ENCODE data around the gene GLRX5.

GLRX5 gene

DNA sequence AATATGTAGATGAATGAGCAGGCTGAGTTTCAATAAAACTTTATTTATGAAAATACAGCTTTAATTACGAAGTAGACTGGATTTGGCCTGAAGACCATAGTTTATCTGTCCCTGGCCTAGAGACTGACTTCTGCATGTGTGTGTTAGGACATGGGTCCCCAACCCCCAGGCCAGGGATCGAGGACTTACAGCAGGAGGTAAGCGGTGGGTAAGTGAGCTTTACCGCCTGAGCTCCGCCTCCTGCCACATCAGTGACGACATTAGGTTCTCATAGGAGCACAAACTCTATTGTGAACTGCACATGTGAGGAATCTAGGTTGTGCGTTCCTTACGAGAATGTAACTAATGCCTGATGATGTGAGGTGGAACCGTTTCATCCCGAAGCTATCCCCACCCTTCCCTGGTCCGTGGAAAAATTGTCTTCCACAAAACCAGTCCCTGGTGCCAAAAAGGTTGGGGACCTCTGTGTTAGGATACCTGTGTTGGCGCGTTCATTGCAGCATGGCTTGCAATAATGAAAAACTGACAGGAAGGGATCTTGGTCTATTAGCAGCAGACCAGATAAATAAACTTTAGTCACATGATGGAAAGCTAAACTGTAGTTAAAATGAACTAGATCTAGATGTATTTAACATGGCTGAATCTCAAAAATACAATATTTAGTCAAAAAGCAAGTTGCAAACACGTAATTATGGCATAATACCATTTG is 4.1 kb downstream of the GLRX5 start:
- ChIA-PET CTCF (interaction anchor here (1.0 to 1.3 kb wide), 2 partner anchors 11 to 87 kb away, joined by 4 read pairs; no protein-coding TSS in a partner anchor), POLR2A (no interaction called here)

GRCh38 chr14:95540236-95540855 is 5.5 kb downstream of the GLRX5 start:
- no peak for DNase-seq (ENCODE audit: extremely low spot score)
- CTCF ChIA-PET: interaction anchor here (0.6 kb wide), 1 partner anchor 25 kb away, joined by 3 read pairs; no protein-coding TSS in a partner anchor
- POLR2A ChIA-PET: no interaction called here
- TF ChIP-seq ZNF384 (IDR thresholded peaks at IDR 0.05): no peak
- TF ChIP-seq LEF1 (IDR thresholded peaks at IDR 0.05; ENCODE audit: borderline replicate concordance): no peak
- TF ChIP-seq FOXM1 (IDR thresholded peaks at IDR 0.05; ENCODE audit: borderline replicate concordance): no peak
- TF ChIP-seq, protein P1, sequence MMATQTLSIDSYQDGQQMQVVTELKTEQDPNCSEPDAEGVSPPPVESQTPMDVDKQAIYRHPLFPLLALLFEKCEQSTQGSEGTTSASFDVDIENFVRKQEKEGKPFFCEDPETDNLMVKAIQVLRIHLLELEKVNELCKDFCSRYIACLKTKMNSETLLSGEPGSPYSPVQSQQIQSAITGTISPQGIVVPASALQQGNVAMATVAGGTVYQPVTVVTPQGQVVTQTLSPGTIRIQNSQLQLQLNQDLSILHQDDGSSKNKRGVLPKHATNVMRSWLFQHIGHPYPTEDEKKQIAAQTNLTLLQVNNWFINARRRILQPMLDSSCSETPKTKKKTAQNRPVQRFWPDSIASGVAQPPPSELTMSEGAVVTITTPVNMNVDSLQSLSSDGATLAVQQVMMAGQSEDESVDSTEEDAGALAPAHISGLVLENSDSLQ (IDR thresholded peaks at IDR 0.05): no peak
- TF ChIP-seq ARNT (IDR thresholded peaks at IDR 0.05): no peak
- TF ChIP-seq FOXA1 (IDR thresholded peaks at IDR 0.05): no peak
- no peak for TF ChIP-seq CTBP1 (IDR thresholded peaks at IDR 0.05; ENCODE audit: borderline replicate concordance)
- TF ChIP-seq SP1 (IDR thresholded peaks at IDR 0.05): no peak
- TF ChIP-seq SUZ12 (IDR thresholded peaks at IDR 0.05): no peak
- TF ChIP-seq L3MBTL2 (conservative IDR thresholded peaks at IDR 0.05): no peak
- TF ChIP-seq BHLHE40 (IDR thresholded peaks at IDR 0.05; ENCODE audit: borderline replicate concordance): no peak
- TF ChIP-seq ELF4 (IDR thresholded peaks at IDR 0.05): no peak
- no peak for TF ChIP-seq FOXK2 (IDR thresholded peaks at IDR 0.05)
- no peak for TF ChIP-seq HDGF (IDR thresholded peaks at IDR 0.05; ENCODE audit: borderline replicate concordance)
- no peak for TF ChIP-seq TARDBP (IDR thresholded peaks at IDR 0.05)
- TF ChIP-seq NFRKB (IDR thresholded peaks at IDR 0.05): no peak

More for the DNA sequence above, 4.1 kb downstream of the GLRX5 start:
- no peak for DNase-seq (ENCODE audit: extremely low spot score)
- TF ChIP-seq, protein P1 (IDR thresholded peaks at IDR 0.05): no peak
- no peak for TF ChIP-seq LEF1 (IDR thresholded peaks at IDR 0.05; ENCODE audit: borderline replicate concordance)
- TF ChIP-seq HDGF (IDR thresholded peaks at IDR 0.05; ENCODE audit: borderline replicate concordance): no peak
- no peak for TF ChIP-seq SUZ12 (IDR thresholded peaks at IDR 0.05)
- no peak for TF ChIP-seq ZNF384 (IDR thresholded peaks at IDR 0.05)
- TF ChIP-seq CTBP1 (IDR thresholded peaks at IDR 0.05; ENCODE audit: borderline replicate concordance): no peak
- TF ChIP-seq TARDBP (IDR thresholded peaks at IDR 0.05): no peak
- no peak for TF ChIP-seq SP1 (IDR thresholded peaks at IDR 0.05)
- no peak for TF ChIP-seq FOXA1 (IDR thresholded peaks at IDR 0.05)
- no peak for TF ChIP-seq L3MBTL2 (conservative IDR thresholded peaks at IDR 0.05)
- no peak for TF ChIP-seq FOXK2 (IDR thresholded peaks at IDR 0.05)
- no peak for TF ChIP-seq ELF4 (IDR thresholded peaks at IDR 0.05)

DNA sequence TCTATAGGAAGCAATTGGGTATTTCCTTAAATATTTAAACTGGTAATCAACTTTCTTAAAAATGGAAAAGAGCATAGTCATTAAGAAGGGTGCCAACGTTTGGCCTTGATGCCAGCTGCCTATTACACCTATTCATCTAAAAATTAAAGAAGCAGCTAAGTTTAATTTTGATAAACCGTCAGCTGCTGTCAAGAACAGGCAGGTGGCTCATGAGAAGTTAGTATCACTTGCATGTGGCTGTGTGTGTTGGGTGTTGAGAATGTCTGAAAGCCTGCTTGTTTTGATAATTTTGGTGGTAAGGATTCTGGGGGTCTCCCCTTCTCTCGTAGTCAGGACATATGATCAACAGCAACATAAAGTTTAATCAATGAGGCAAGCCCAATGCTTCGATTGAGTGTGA is 6.5 kb downstream of the GLRX5 start:
- TF ChIP-seq TARDBP (IDR thresholded peaks at IDR 0.05): no peak
- TF ChIP-seq ELF4 (IDR thresholded peaks at IDR 0.05): no peak
- POLR2A ChIA-PET: no interaction called here
- CTCF ChIA-PET: no interaction called here
- no peak for DNase-seq (ENCODE audit: extremely low spot score)

GRCh38 chr14:95541932-95542930 is 7.4 kb downstream of the GLRX5 start:
- TF ChIP-seq HDGF (IDR thresholded peaks at IDR 0.05; ENCODE audit: borderline replicate concordance): no peak
- TF ChIP-seq TARDBP (IDR thresholded peaks at IDR 0.05): no peak
- TF ChIP-seq ELF4 (IDR thresholded peaks at IDR 0.05): no peak
- no peak for TF ChIP-seq ARNT (IDR thresholded peaks at IDR 0.05)
- ChIA-PET POLR2A (no interaction called here), CTCF (no interaction called here)
- DNase-seq (ENCODE audit: extremely low spot score): no peak

- DNase-seq (ENCODE audit: extremely low spot score): no peak
- TF ChIP-seq LEF1 (IDR thresholded peaks at IDR 0.05; ENCODE audit: borderline replicate concordance) (no peak), TARDBP (IDR thresholded peaks at IDR 0.05) (no peak), CTBP1 (IDR thresholded peaks at IDR 0.05; ENCODE audit: borderline replicate concordance) (no peak), FOXM1 (IDR thresholded peaks at IDR 0.05; ENCODE audit: borderline replicate concordance) (no peak), FOXA1 (IDR thresholded peaks at IDR 0.05) (no peak), FOXK2 (IDR thresholded peaks at IDR 0.05) (no peak), SP1 (IDR thresholded peaks at IDR 0.05) (no peak), HDGF (IDR thresholded peaks at IDR 0.05; ENCODE audit: borderline replicate concordance) (no peak), BHLHE40 (IDR thresholded peaks at IDR 0.05; ENCODE audit: borderline replicate concordance) (no peak), NFRKB (IDR thresholded peaks at IDR 0.05) (no peak), ELF4 (IDR thresholded peaks at IDR 0.05) (no peak), L3MBTL2 (conservative IDR thresholded peaks at IDR 0.05) (no peak), ZNF384 (IDR thresholded peaks at IDR 0.05) (no peak), SUZ12 (IDR thresholded peaks at IDR 0.05) (no peak), ARNT (IDR thresholded peaks at IDR 0.05) (no peak)
- TF ChIP-seq, protein P1 (IDR thresholded peaks at IDR 0.05): no peak
These were observed 8.2 kb downstream of the GLRX5 start for GRCh38 chr14:95543021-95543420.

More at GRCh38 chr14:95543021-95543420, 8.2 kb downstream of the GLRX5 start:
- CTCF ChIA-PET: no interaction called here
- POLR2A ChIA-PET: interaction anchor here (0.6 kb wide), 1 partner anchor 60 kb away, joined by 3 read pairs; no protein-coding TSS in a partner anchor
